ENCODE measurements around the gene RAB8B. TPM values are rescaled to one million over a fixed set of nuclear protein-coding genes. Genes with fewer than 3 reads are reported as not detected.

RAB8B gene
- 10 to 100 TPM; 11.3 to 14.2 TPM for total RNA-seq
- long read RNA-seq, full-length matches to known transcripts, result 10 of 14 reads
- long read RNA-seq, partial matches to known transcripts, result 1 of 14 reads
- long read RNA-seq, other reads (novel, unspliced or antisense), result 3 of 14 reads

GRCh38 chr15:63188926-63189871 lies at the start of gene RAB8B:
TSS of gene RAB8B (plus strand) at chr15:63189606. CDS start at chr15:63189625, 19 bp downstream.
- DNase-seq (peak; percentile 98 to 100), ATAC-seq (peak; percentile 99)
- intact Hi-C loops (cut with DNase I, micrococcal nuclease), result no loop called here

GRCh38 chr15:63140936-63141335 lies 48.5 kb upstream of the RAB8B start:
- ATAC-seq (no peak), DNase-seq (no peak)
- intact Hi-C loops (cut with DNase I, micrococcal nuclease), result no loop called here

- intact Hi-C loops (cut with DNase I, micrococcal nuclease), result no loop called here
- ATAC-seq (no peak), DNase-seq (no peak)
Observed at GRCh38 chr15:63145426-63145825, 44.0 kb upstream of the RAB8B start.

- no peak for DNase-seq
- peak; percentile 23 for ATAC-seq
- intact Hi-C loops (cut with DNase I, micrococcal nuclease), result no loop called here
Observed at GRCh38 chr15:63146684-63147083, 42.7 kb upstream of the RAB8B start.

- DNase-seq (no peak), ATAC-seq (no peak)
- intact Hi-C loops (cut with DNase I, micrococcal nuclease), result no loop called here
Observed at GRCh38 chr15:63151665-63152064, 37.7 kb upstream of the RAB8B start.

GRCh38 chr15:63155486-63155885 lies 33.9 kb upstream of the RAB8B start:
- no peak for ATAC-seq
- intact Hi-C loops (cut with DNase I, micrococcal nuclease), result no loop called here
- no peak for DNase-seq

GRCh38 chr15:63156086-63156710 lies 33.2 kb upstream of the RAB8B start:
- DNase-seq (no peak), ATAC-seq (peak; percentile 57)
- intact Hi-C loops (cut with DNase I, micrococcal nuclease), result no loop called here

- ATAC-seq (peak; percentile 26), DNase-seq (peak; percentile 41 to 54)
- intact Hi-C loops (cut with DNase I, micrococcal nuclease), result no loop called here
Observed at GRCh38 chr15:63156755-63157117, 32.7 kb upstream of the RAB8B start.

- peak; percentile 92 for ATAC-seq
- intact Hi-C loops (cut with DNase I, micrococcal nuclease), result no loop called here
Observed at GRCh38 chr15:63157118-63157843, 32.1 kb upstream of the RAB8B start, which contains the start of gene RPS27L. TSS of gene RPS27L (minus strand) at chr15:63157477. CDS start at chr15:63157405, 72 bp downstream.

GRCh38 chr15:63157891-63158431 lies 31.4 kb upstream of the RAB8B start:
- intact Hi-C loops (cut with DNase I, micrococcal nuclease), result no loop called here
- DNase-seq (peak; percentile 53 to 60), ATAC-seq (peak; percentile 23)

More at GRCh38 chr15:63157118-63157843, 32.1 kb upstream of the RAB8B start, which contains the start of gene RPS27L:
- DNase-seq, result peak; percentile 94 to 95

GRCh38 chr15:63160638-63161037 lies 28.8 kb upstream of the RAB8B start:
- no peak for ATAC-seq
- intact Hi-C loops (cut with DNase I, micrococcal nuclease), result no loop called here
- DNase-seq, result no peak

- DNase-seq (no peak), ATAC-seq (no peak)
- intact Hi-C loops (cut with DNase I, micrococcal nuclease), result no loop called here
Observed at GRCh38 chr15:63163217-63163616, 26.2 kb upstream of the RAB8B start.

GRCh38 chr15:63165166-63165859 lies 24.1 kb upstream of the RAB8B start:
- DNase-seq (no peak), ATAC-seq (no peak)
- intact Hi-C loops (cut with DNase I, micrococcal nuclease), result no loop called here

- no peak for ATAC-seq
- no peak for DNase-seq
- intact Hi-C loops (cut with DNase I, micrococcal nuclease), result no loop called here
Observed at GRCh38 chr15:63166219-63166618, 23.2 kb upstream of the RAB8B start.

GRCh38 chr15:63169788-63170187 lies 19.6 kb upstream of the RAB8B start:
- intact Hi-C loops (cut with DNase I, micrococcal nuclease), result no loop called here
- no peak for DNase-seq
- ATAC-seq, result no peak

- DNase-seq (no peak), ATAC-seq (no peak)
- intact Hi-C loops (cut with DNase I, micrococcal nuclease), result no loop called here
Observed at GRCh38 chr15:63172376-63172775, 17.0 kb upstream of the RAB8B start.

GRCh38 chr15:63172851-63173451 lies 16.5 kb upstream of the RAB8B start:
- no peak for ATAC-seq
- DNase-seq, result no peak
- intact Hi-C loops (cut with DNase I, micrococcal nuclease), result no loop called here

- intact Hi-C loops (cut with DNase I, micrococcal nuclease), result no loop called here
- ATAC-seq, result no peak
- no peak for DNase-seq
Observed at GRCh38 chr15:63176302-63176701, 13.1 kb upstream of the RAB8B start.
